Peyer's patch (tissue), 4 donors: ENCODE results near the gene APOA5. TPM values are rescaled to one million over a fixed set of nuclear protein-coding genes. Genes with fewer than 3 reads are reported as not detected.
A peak's percentile ranks its signal among the peaks of the same experiment; 100 is the strongest.

ENCODE experiments used
- DNase-seq, 3 donors: peaks; one replicate each; pipeline ENCODE4 v3.0.0-alpha.2; 2017 to 2019
- H3K27ac ChIP-seq, 4 donors: fragments of 200-600 bp; sonication (generic); one replicate each; pipeline ENCODE4 v1.5.1; 2016 to 2019
- H3K27me3 ChIP-seq, 2 donors: fragments of 200-600 bp; sonication (generic); one replicate each; pipeline ENCODE4 v1.5.1; 2019
- H3K36me3 ChIP-seq, 3 donors: fragments of 200-600 bp; sonication (generic); one replicate each; pipeline ENCODE4 v1.5.1; 2016 to 2019
- H3K4me1 ChIP-seq, 4 donors: fragments of 200-600 bp; sonication (generic); one replicate each; pipeline ENCODE4 v1.5.1; 2016 to 2019
- H3K4me3 ChIP-seq, 4 donors: fragments of 200-600 bp; sonication (generic); 1 replicate in 3 of 4; 2 replicates in 1 of 4; pipeline ENCODE4 v1.5.1; 2016 to 2019; ENCODE audit warnings: mild to moderate bottlenecking in 1 of 4
- H3K9me3 ChIP-seq, 4 donors: fragments of 200-600 bp; sonication (generic); one replicate each; pipeline ENCODE4 v1.5.1; 2016 to 2019; ENCODE audit warnings: mild to moderate bottlenecking in 1 of 4
- POLR2A ChIP-seq, 2 donors: fragments of 450-650 bp; IDR thresholded peaks; one replicate each; pipeline ENCODE4 v1.5.1; 2017; ENCODE audit warnings: antibody characterized with exemption in 2 of 2, mild to moderate bottlenecking in 2 of 2, moderate library complexity in 2 of 2
- total RNA-seq, 4 donors: library from RNA; depleted of rRNA; stranded (reverse); fragments of >200 nt; gene quantifications; one replicate each; pipeline ENCODE4 v1.1.0, GENCODE V29; 2016
- TF ChIP-seq, protein P1 (sequence below), 6 experiments: fragments of 450-650 bp in 4 of 6; fragments of 200-600 bp in 2 of 6; sonication (generic) in 1 of 6; IDR thresholded peaks; one replicate each; pipeline ENCODE4 v1.5.1; 2017 to 2019; ENCODE audit warnings: antibody characterized with exemption in 6 of 6, mild to moderate bottlenecking in 3 of 6, moderate library complexity in 1 of 6

APOA5 gene
- total RNA-seq, 4 donors from 2014 or later = 2.8 to 3.2 TPM; not detected in 2

DNA sequence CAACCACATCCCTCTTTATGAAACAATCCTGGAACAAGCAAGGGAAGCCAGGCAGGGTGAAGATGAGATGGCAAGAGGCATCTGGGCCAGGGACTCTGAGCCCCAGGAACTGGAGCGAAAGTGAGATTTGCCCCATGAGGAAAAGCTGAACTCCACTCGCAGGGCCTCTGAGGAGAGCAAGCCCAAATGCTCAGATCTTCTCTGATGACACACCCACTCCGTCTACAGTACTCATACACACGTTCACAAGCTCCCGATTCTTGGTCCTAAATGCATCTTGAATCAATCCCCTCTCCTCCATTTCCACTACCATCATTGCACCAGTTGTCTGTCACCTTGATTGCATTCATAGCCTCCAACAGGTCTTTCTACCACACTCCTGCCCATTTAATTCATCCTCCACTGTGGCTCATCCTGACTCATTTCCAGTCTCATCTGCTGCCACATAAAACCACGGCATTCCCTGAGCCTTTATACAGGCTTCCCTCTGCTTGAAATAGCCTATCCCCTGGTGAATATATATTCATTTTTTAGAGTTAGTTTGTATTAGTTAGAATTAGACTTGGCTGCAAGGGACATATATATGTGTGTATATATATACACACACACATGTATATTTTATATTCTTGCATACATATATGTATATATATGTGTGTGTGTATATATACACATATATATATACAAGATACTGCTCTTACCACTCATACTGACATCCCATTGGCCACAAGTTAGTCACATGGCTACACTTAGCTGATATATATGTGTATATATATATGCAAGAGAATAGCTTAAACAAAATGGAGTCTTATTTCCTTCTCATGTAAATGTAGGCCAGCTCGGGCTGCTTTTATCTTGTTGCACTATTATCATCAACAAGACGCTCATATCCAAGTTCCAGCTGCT, 1.4 kb upstream of the APOA5 start:
- no peak for DNase-seq
- H3K27me3 ChIP-seq = no peaks in the 10 kb centered on the region
- TF ChIP-seq, protein P1, sequence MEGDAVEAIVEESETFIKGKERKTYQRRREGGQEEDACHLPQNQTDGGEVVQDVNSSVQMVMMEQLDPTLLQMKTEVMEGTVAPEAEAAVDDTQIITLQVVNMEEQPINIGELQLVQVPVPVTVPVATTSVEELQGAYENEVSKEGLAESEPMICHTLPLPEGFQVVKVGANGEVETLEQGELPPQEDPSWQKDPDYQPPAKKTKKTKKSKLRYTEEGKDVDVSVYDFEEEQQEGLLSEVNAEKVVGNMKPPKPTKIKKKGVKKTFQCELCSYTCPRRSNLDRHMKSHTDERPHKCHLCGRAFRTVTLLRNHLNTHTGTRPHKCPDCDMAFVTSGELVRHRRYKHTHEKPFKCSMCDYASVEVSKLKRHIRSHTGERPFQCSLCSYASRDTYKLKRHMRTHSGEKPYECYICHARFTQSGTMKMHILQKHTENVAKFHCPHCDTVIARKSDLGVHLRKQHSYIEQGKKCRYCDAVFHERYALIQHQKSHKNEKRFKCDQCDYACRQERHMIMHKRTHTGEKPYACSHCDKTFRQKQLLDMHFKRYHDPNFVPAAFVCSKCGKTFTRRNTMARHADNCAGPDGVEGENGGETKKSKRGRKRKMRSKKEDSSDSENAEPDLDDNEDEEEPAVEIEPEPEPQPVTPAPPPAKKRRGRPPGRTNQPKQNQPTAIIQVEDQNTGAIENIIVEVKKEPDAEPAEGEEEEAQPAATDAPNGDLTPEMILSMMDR (IDR thresholded peaks at IDR 0.05) = no peak
- no peak for TF ChIP-seq POLR2A (IDR thresholded peaks at IDR 0.05)
- no peaks in the 10 kb centered on the region for H3K36me3 ChIP-seq
- H3K9me3 ChIP-seq = no peaks in the 10 kb centered on the region
- H3K4me3 ChIP-seq = no peak overlapping the region
- peaks cover 0 to 6% (median 3%) of the 10 kb centered on the region in 4 donors for H3K4me1 ChIP-seq
- no peak overlapping the region for H3K27ac ChIP-seq

- Histone ChIP-seq H3K27ac (no peak overlapping the region), H3K9me3 (no peaks in the 10 kb centered on the region), H3K27me3 (no peaks in the 10 kb centered on the region), H3K4me1 (peaks cover 0 to 6% (median 4%) of the 10 kb centered on the region in 4 donors), H3K36me3 (no peaks in the 10 kb centered on the region), H3K4me3 (no peak overlapping the region)
- DNase-seq = no peak
- no peak for TF ChIP-seq POLR2A (IDR thresholded peaks at IDR 0.05)
- TF ChIP-seq, protein P1 (IDR thresholded peaks at IDR 0.05) = no peak
Measured at GRCh38 chr11:116792144-116792868, 627 bp upstream of the APOA5 start.

DNA sequence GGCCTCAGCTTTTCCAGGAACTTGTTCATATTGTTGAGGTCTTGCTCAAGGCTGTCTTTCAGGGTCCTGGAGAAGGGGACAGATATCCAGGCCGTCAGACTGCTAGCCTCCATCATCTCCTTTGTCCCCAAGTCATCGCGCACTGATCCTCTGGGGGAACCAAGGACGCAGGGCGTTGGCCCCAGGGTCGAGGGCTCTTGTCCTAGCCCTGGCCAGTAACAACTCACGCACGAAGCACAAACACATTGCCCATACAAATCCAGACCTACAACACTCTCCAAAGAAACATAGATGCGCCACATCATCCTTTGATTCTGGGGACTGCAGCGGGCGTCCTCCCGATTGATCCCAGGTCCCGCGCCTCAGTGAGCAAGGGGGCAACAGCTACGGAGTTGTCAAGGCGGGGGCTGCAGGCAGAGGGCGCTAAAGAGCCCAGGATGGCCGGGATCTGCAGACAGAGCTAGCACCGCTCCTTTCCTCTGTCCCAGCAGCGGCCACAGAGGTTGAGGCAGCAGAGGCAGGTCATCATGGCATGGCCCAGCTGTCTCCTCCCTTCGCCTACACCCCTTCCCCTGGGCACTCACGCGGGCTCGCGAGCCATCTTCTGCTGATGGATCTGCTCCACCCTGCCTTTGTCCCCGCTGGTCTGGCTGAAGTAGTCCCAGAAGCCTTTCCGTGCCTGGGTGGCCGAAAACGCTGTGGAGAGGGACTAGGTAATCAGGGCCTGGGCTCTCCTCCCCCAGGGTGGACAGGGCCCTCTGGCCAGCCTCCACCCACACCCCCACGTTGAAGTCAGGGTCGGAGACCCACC, 472 bp downstream of the APOA5 start:
- no peaks in the 10 kb centered on the region for H3K9me3 ChIP-seq
- no peaks in the 10 kb centered on the region for H3K27me3 ChIP-seq
- peaks cover 0 to 16% (median 6%) of the 10 kb centered on the region in 4 donors for H3K4me1 ChIP-seq
- DNase-seq = peak; percentile 70 to 90 (median 86)
- no peak overlapping the region for H3K27ac ChIP-seq
- TF ChIP-seq, protein P1 (IDR thresholded peaks at IDR 0.05) = peak; percentile 59 to 96 (median 94)
- no peak for TF ChIP-seq POLR2A (IDR thresholded peaks at IDR 0.05)
- H3K4me3 ChIP-seq = peak overlapping the region in 3 of 4 donors; percentile 13 to 36 (median 15)
- peaks cover 0 to 4% (median 0%) of the 10 kb centered on the region in 3 donors for H3K36me3 ChIP-seq

- no peak for DNase-seq
- Histone ChIP-seq H3K36me3 (peaks cover 0 to 12% (median 0%) of the 10 kb centered on the region in 3 donors), H3K4me3 (no peak overlapping the region), H3K27ac (no peak overlapping the region), H3K27me3 (no peaks in the 10 kb centered on the region), H3K9me3 (no peaks in the 10 kb centered on the region), H3K4me1 (peaks cover 0 to 20% (median 6%) of the 10 kb centered on the region in 4 donors)
- TF ChIP-seq POLR2A (IDR thresholded peaks at IDR 0.05) = no peak
- TF ChIP-seq, protein P1 (IDR thresholded peaks at IDR 0.05) = no peak
Measured at GRCh38 chr11:116790167-116791001, 1.3 kb downstream of the APOA5 start.
